OCI-LY7 (cell line): ENCODE results near the gene KCNQ1. TPM values are rescaled to one million over a fixed set of nuclear protein-coding genes. Genes with fewer than 3 reads are reported as not detected.

Experiments
- BruUV-seq: library from RNA; stranded (reverse); fragments of 400-500 nt; replicated peaks from 2 replicates; lab custom pipeline; 2021; lab: Mats Ljungman, UMichigan
- CTCF ChIA-PET: fragments of 300-600 bp; sonication (Branson Sonifier 250); formaldehyde crosslinking; loops from one replicate; lab custom pipeline; 2022; ENCODE audit warnings: antibody characterized with exemption; ENCODE audit not compliant: unreplicated experiment; lab: Charles Lee
- POLR2A ChIA-PET: fragments of 300-600 bp; sonication (Branson Sonifier 250); formaldehyde crosslinking; loops from one replicate; lab custom pipeline; 2022; ENCODE audit warnings: antibody characterized with exemption; lab: Charles Lee
- DNase-seq: peaks from one replicate; pipeline ENCODE4 v3.0.0-alpha.2; 2015; ENCODE audit warnings: low spot score
- H2AFZ ChIP-seq: fragments of 200-600 bp; sonication (generic), shearing (Covaris generic); 2 replicates; pipeline ENCODE4 v1.6.1; 2014; ENCODE audit warnings: mild to moderate bottlenecking, antibody characterized with exemption, low read length, moderate library complexity
- H3K27ac ChIP-seq: fragments of 200-600 bp; sonication (generic); 2 replicates; pipeline ENCODE4 v1.5.1; 2014; ENCODE audit warnings: mixed run types, low read depth, mild to moderate bottlenecking, moderate library complexity, low read length, inconsistent platforms; ENCODE audit not compliant: poor library complexity, severe bottlenecking
- H3K36me3 ChIP-seq: fragments of 200-600 bp; sonication (generic); 2 replicates; pipeline ENCODE4 v1.6.1; 2014; ENCODE audit warnings: mild to moderate bottlenecking, antibody characterized with exemption, low read length, moderate library complexity, mixed read lengths; ENCODE audit not compliant: insufficient read depth
- H3K4me1 ChIP-seq: fragments of 200-600 bp; sonication (generic); 2 replicates; pipeline ENCODE4 v1.5.1; 2014; ENCODE audit warnings: mild to moderate bottlenecking, low read length; ENCODE audit not compliant: insufficient read depth, poor library complexity, severe bottlenecking
- H3K4me2 ChIP-seq: fragments of 200-600 bp; sonication (generic); 2 replicates; pipeline ENCODE4 v1.6.1; 2014; ENCODE audit warnings: mild to moderate bottlenecking, low read length
- H3K4me3 ChIP-seq: fragments of 200-600 bp; sonication (generic); 2 replicates; pipeline ENCODE4 v1.5.1; 2014; ENCODE audit warnings: mild to moderate bottlenecking, low read depth, low read length; ENCODE audit not compliant: poor library complexity, severe bottlenecking
- H3K79me2 ChIP-seq: fragments of 200-600 bp; sonication (generic); 2 replicates; pipeline ENCODE4 v1.6.1; 2016; ENCODE audit warnings: low read depth, mild to moderate bottlenecking, low read length, moderate library complexity, mixed read lengths; ENCODE audit not compliant: insufficient read depth
- H3K9me2 ChIP-seq: fragments of 200-600 bp; sonication (generic); 2 replicates; pipeline ENCODE4 v1.6.1; 2016; ENCODE audit warnings: mild to moderate bottlenecking, low read length, mixed read lengths; ENCODE audit not compliant: insufficient read depth
- H3K9me3 ChIP-seq: fragments of 200-600 bp; sonication (generic); 2 replicates; pipeline ENCODE4 v1.6.1; 2014; ENCODE audit warnings: mild to moderate bottlenecking, mixed run types, low read length, mixed read lengths
- H4K20me1 ChIP-seq: fragments of 200-600 bp; sonication (generic); 2 replicates; pipeline ENCODE4 v1.6.1; 2014; ENCODE audit warnings: mild to moderate bottlenecking, antibody characterized with exemption, low read length, moderate library complexity, mixed read lengths; ENCODE audit not compliant: insufficient read depth
- EZH2phosphoT487 ChIP-seq: fragments of 200-600 bp; sonication (generic); IDR thresholded peaks from 2 replicates; pipeline ENCODE4 v1.6.1; 2018; ENCODE audit warnings: low read depth, borderline replicate concordance, mild to moderate bottlenecking, mixed run types, antibody characterized with exemption, low read length, moderate library complexity, mixed read lengths
- intact Hi-C: fragments of 100-400 bp; cut with micrococcal nuclease; formaldehyde crosslinking; loops from one replicate; pipeline ENCODE4 v1.10.0; 2022; ENCODE audit not compliant: unreplicated experiment
- total RNA-seq, 2 experiments: library from RNA; depleted of rRNA in 1 of 2; stranded (reverse); fragments of >200 nt in 1 of 2; shearing (Covaris generic) in 1 of 2; gene quantifications; 2 replicates each; pipeline ENCODE4 v1.2.3, GENCODE V29; 2014 to 2022
- TF ChIP-seq, protein P1 (sequence below): fragments of 200-600 bp; sonication (generic); conservative IDR thresholded peaks from 2 replicates; pipeline ENCODE4 v1.5.1; 2014; ENCODE audit warnings: mild to moderate bottlenecking, antibody characterized with exemption, low read length, moderate library complexity, mixed read lengths

The KCNQ1 gene
- total RNA-seq, 2 experiments from 2014 or later = 0.22 to 1.3 TPM

DNA sequence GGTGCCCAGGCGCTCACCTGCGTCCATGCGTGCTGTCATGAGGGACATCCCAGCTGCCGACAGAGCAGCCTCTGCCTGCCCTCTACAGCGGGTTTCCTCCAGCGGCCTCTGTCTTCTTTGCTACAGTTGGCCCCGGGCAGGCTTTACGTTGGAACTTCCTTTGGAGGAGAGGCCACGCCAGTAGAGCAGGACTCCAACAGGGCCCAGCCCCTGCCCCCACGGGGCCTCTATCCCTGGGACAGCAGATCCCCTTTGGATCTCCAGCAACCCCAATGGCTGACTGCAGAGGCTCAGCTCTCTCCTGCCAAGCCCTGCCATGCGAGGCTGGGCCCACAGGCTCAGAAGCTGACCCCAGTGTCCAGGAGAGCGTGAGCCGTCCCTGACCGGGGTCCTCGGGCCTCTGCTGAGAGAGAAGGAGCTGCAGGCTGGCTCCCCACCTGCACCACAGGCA lies 12.6 kb upstream of the KCNQ1 start:
- Histone ChIP-seq H3K4me3 (no peak overlapping the region), H2AFZ (no peak overlapping the region), H3K4me1 (no peaks in the 10 kb centered on the region), H3K4me2 (no peak overlapping the region), H3K36me3 (no peaks in the 10 kb centered on the region), H4K20me1 (no peaks in the 10 kb centered on the region), H3K79me2 (no peaks in the 10 kb centered on the region), H3K9me3 (no peaks in the 10 kb centered on the region), H3K27ac (no peak overlapping the region), H3K9me2 (no peaks in the 10 kb centered on the region)
- intact Hi-C loops = no loop called here
- no TSS peak for BruUV-seq
- no peak for DNase-seq
- CTCF ChIA-PET = no interaction called here
- POLR2A ChIA-PET = no interaction called here
- no peak for TF ChIP-seq EZH2phosphoT487
- TF ChIP-seq, protein P1, sequence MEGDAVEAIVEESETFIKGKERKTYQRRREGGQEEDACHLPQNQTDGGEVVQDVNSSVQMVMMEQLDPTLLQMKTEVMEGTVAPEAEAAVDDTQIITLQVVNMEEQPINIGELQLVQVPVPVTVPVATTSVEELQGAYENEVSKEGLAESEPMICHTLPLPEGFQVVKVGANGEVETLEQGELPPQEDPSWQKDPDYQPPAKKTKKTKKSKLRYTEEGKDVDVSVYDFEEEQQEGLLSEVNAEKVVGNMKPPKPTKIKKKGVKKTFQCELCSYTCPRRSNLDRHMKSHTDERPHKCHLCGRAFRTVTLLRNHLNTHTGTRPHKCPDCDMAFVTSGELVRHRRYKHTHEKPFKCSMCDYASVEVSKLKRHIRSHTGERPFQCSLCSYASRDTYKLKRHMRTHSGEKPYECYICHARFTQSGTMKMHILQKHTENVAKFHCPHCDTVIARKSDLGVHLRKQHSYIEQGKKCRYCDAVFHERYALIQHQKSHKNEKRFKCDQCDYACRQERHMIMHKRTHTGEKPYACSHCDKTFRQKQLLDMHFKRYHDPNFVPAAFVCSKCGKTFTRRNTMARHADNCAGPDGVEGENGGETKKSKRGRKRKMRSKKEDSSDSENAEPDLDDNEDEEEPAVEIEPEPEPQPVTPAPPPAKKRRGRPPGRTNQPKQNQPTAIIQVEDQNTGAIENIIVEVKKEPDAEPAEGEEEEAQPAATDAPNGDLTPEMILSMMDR = no peak

DNA sequence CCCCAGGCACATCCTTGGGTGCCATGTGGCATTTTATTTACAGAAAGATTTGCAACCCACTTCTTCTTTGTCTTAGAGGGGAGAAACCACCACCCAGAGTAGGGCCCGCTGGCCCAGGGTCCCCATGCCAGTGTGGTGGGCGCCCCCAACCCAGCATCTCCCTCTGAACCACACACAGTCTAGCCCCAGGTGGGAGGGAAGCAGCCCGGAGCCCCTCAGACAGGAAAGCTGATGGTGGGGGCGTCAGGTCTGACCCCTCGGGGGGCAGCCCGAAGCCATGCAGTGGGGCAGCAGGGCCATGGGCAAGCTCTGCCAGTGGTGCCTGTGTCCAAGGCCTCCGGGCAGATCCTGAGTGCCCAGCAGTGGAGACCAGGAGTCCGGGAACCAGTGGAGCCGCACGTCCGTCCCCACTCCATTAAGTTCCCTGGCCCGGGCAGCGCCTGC lies 12.2 kb upstream of the KCNQ1 start:
- CTCF ChIA-PET = no interaction called here
- Histone ChIP-seq H3K79me2 (no peaks in the 10 kb centered on the region), H3K27ac (no peak overlapping the region), H2AFZ (no peak overlapping the region), H3K4me2 (no peak overlapping the region), H3K4me1 (no peaks in the 10 kb centered on the region), H4K20me1 (no peaks in the 10 kb centered on the region), H3K4me3 (no peak overlapping the region), H3K36me3 (no peaks in the 10 kb centered on the region), H3K9me3 (no peaks in the 10 kb centered on the region), H3K9me2 (no peaks in the 10 kb centered on the region)
- no TSS peak for BruUV-seq
- TF ChIP-seq, protein P1 = no peak
- no peak for TF ChIP-seq EZH2phosphoT487
- intact Hi-C loops = no loop called here
- POLR2A ChIA-PET = no interaction called here
- DNase-seq = no peak

DNA sequence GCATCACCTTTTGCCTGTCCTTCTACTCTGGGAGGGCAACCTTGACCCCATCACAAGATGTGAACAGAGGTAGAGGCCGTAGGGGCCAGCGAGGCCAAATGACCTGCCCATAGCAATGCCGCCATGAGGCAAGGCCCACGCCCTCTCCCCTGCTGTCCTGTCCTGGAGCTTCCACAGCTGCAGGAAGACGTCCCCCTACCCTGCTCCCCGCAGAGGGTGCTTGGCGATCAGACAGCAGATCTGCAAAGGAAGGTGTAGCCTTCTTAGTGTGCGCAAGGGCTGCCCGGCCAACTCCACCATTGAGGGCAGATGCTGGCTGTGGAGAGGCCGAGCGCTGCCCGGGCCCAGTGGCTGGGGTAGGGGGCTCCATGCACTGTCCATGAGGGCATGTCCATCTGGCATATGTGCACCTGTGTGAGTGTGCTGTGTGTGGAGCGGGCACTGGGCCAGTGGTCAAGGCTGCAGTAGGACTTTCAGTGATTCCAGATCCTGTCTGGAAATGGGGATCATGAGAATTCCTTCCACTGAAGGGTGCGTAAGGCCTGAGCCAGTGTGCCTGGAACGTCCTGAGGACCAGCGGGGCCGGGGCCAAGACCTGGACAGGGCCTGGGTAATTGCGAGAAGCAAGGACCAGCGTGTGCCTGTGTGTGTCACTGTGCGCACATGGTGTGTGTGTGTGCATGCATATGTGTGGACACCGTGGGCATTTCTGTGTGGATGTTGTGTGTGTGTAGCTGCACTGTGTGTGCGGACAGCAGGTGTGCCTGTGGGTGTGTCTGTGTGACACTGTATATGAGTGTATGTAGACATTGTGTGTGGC lies 11.5 kb upstream of the KCNQ1 start:
- H3K9me2 ChIP-seq = no peaks in the 10 kb centered on the region
- POLR2A ChIA-PET = no interaction called here
- DNase-seq = no peak
- TF ChIP-seq EZH2phosphoT487 = no peak
- no peaks in the 10 kb centered on the region for H4K20me1 ChIP-seq
- no peak overlapping the region for H3K4me2 ChIP-seq
- H3K9me3 ChIP-seq = no peaks in the 10 kb centered on the region
- no TSS peak for BruUV-seq
- H3K79me2 ChIP-seq = no peaks in the 10 kb centered on the region
- no peak overlapping the region for H2AFZ ChIP-seq
- H3K4me3 ChIP-seq = no peak overlapping the region
- CTCF ChIA-PET = no interaction called here
- no peaks in the 10 kb centered on the region for H3K36me3 ChIP-seq
- intact Hi-C loops = no loop called here
- no peak overlapping the region for H3K27ac ChIP-seq
- no peaks in the 10 kb centered on the region for H3K4me1 ChIP-seq
